ENCODE data around the gene PPP4C.
"Not testable (repeated sequence)": the region's sequence is repeated elsewhere in the genome, so short reads cannot be mapped to it uniquely, and the experiment has no call there.

PPP4C gene

GRCh38 chr16:30113031-30113710 is 37.4 kb downstream of the PPP4C start, which contains the start of gene GDPD3:
Gene GDPD3, minus strand, starts transcription at chr16:30113537. Its CDS starts 59 bp downstream, at chr16:30113478.
- Mint-ChIP-seq H3K27ac (peak within 1 kb of the TSS; percentile 57), H3K4me1 (ENCODE audit: low read depth) (peaks cover 3% of the 10 kb centered on the region), H3K9me3 (no peaks in the 10 kb centered on the region), H3K36me3 (ENCODE audit: low read depth) (peaks cover 16% of the 10 kb centered on the region), H3K4me3 (no peak within 1 kb of the TSS), H3K27me3 (ENCODE audit: low read depth) (no peaks in the 10 kb centered on the region)
- DNase-seq (ENCODE audit: low spot score): no peak

GRCh38 chr16:30113711-30114333 is 38.0 kb downstream of the PPP4C start:
- DNase-seq (ENCODE audit: low spot score): no peak
- no peak overlapping the region for H3K4me3 Mint-ChIP-seq
- H3K27ac Mint-ChIP-seq: no peak overlapping the region
- H3K36me3 Mint-ChIP-seq (ENCODE audit: low read depth): peaks cover 17% of the 10 kb centered on the region
- no peaks in the 10 kb centered on the region for H3K27me3 Mint-ChIP-seq (ENCODE audit: low read depth)
- H3K9me3 Mint-ChIP-seq: no peaks in the 10 kb centered on the region
- H3K4me1 Mint-ChIP-seq (ENCODE audit: low read depth): peaks cover 3% of the 10 kb centered on the region

- no peak for DNase-seq (ENCODE audit: low spot score)
- Mint-ChIP-seq H3K36me3 (ENCODE audit: low read depth) (peaks cover 18% of the 10 kb centered on the region), H3K27ac (no peak overlapping the region), H3K9me3 (no peaks in the 10 kb centered on the region), H3K4me1 (ENCODE audit: low read depth) (peaks cover 3% of the 10 kb centered on the region), H3K27me3 (ENCODE audit: low read depth) (no peaks in the 10 kb centered on the region), H3K4me3 (no peak overlapping the region)
Observed at GRCh38 chr16:30114411-30114810, 38.6 kb downstream of the PPP4C start.

- H3K27me3 Mint-ChIP-seq (ENCODE audit: low read depth); H3K9me3 Mint-ChIP-seq; H3K4me1 Mint-ChIP-seq (ENCODE audit: low read depth); H3K4me3 Mint-ChIP-seq; DNase-seq (ENCODE audit: low spot score): not testable (repeated sequence)
- peak overlapping the region; percentile 26 for H3K27ac Mint-ChIP-seq
- peaks cover 20% of the 10 kb centered on the region for H3K36me3 Mint-ChIP-seq (ENCODE audit: low read depth)
Observed at GRCh38 chr16:30114833-30115232, 39.0 kb downstream of the PPP4C start.

GRCh38 chr16:30115238-30115637 is 39.4 kb downstream of the PPP4C start:
- peaks cover 3% of the 10 kb centered on the region for H3K4me1 Mint-ChIP-seq (ENCODE audit: low read depth)
- DNase-seq (ENCODE audit: low spot score): no peak
- H3K27me3 Mint-ChIP-seq (ENCODE audit: low read depth): no peaks in the 10 kb centered on the region
- no peaks in the 10 kb centered on the region for H3K9me3 Mint-ChIP-seq
- H3K4me3 Mint-ChIP-seq: no peak overlapping the region
- H3K27ac Mint-ChIP-seq: peak overlapping the region; percentile 26
- peaks cover 20% of the 10 kb centered on the region for H3K36me3 Mint-ChIP-seq (ENCODE audit: low read depth)

GRCh38 chr16:30116291-30117207 is 40.8 kb downstream of the PPP4C start:
- Mint-ChIP-seq H3K9me3 (no peaks in the 10 kb centered on the region), H3K4me3 (no peak overlapping the region), H3K4me1 (ENCODE audit: low read depth) (peaks cover 8% of the 10 kb centered on the region), H3K36me3 (ENCODE audit: low read depth) (peaks cover 14% of the 10 kb centered on the region), H3K27me3 (ENCODE audit: low read depth) (no peaks in the 10 kb centered on the region), H3K27ac (no peak overlapping the region)
- DNase-seq (ENCODE audit: low spot score): no peak

- H3K4me3 Mint-ChIP-seq: no peak overlapping the region
- H3K36me3 Mint-ChIP-seq (ENCODE audit: low read depth): peaks cover 11% of the 10 kb centered on the region
- H3K4me1 Mint-ChIP-seq (ENCODE audit: low read depth): peaks cover 10% of the 10 kb centered on the region
Observed at GRCh38 chr16:30117768-30118167, 42.0 kb downstream of the PPP4C start.

GRCh38 chr16:30119428-30119827 is 43.6 kb downstream of the PPP4C start:
- H3K4me1 Mint-ChIP-seq (ENCODE audit: low read depth): peaks cover 10% of the 10 kb centered on the region
- peaks cover 8% of the 10 kb centered on the region for H3K36me3 Mint-ChIP-seq (ENCODE audit: low read depth)
- no peaks in the 10 kb centered on the region for H3K9me3 Mint-ChIP-seq
- peak overlapping the region; percentile 41 for H3K27ac Mint-ChIP-seq
- DNase-seq (ENCODE audit: low spot score): no peak
- no peak overlapping the region for H3K4me3 Mint-ChIP-seq
- no peaks in the 10 kb centered on the region for H3K27me3 Mint-ChIP-seq (ENCODE audit: low read depth)

More at GRCh38 chr16:30117768-30118167, 42.0 kb downstream of the PPP4C start:
- H3K9me3 Mint-ChIP-seq: no peaks in the 10 kb centered on the region
- DNase-seq (ENCODE audit: low spot score): no peak
- H3K27ac Mint-ChIP-seq: no peak overlapping the region
- H3K27me3 Mint-ChIP-seq (ENCODE audit: low read depth): no peaks in the 10 kb centered on the region

- H3K36me3 Mint-ChIP-seq (ENCODE audit: low read depth): peaks cover 8% of the 10 kb centered on the region
- peak overlapping the region; percentile 44 for H3K4me3 Mint-ChIP-seq
- no peaks in the 10 kb centered on the region for H3K9me3 Mint-ChIP-seq
- peaks cover 10% of the 10 kb centered on the region for H3K4me1 Mint-ChIP-seq (ENCODE audit: low read depth)
- no peaks in the 10 kb centered on the region for H3K27me3 Mint-ChIP-seq (ENCODE audit: low read depth)
- DNase-seq (ENCODE audit: low spot score): no peak
- H3K27ac Mint-ChIP-seq: peak overlapping the region; percentile 76
Observed at GRCh38 chr16:30120340-30121105, 44.7 kb downstream of the PPP4C start.

- Mint-ChIP-seq H3K27me3 (ENCODE audit: low read depth) (no peaks in the 10 kb centered on the region), H3K4me1 (ENCODE audit: low read depth) (peaks cover 10% of the 10 kb centered on the region), H3K36me3 (ENCODE audit: low read depth) (peaks cover 8% of the 10 kb centered on the region), H3K4me3 (peak overlapping the region; percentile 87), H3K9me3 (no peaks in the 10 kb centered on the region), H3K27ac (peak overlapping the region; percentile 84)
- DNase-seq (ENCODE audit: low spot score): no peak
Observed at GRCh38 chr16:30121741-30122571, 46.2 kb downstream of the PPP4C start.

- Mint-ChIP-seq H3K27ac (peak overlapping the region; percentile 84), H3K36me3 (ENCODE audit: low read depth) (peaks cover 8% of the 10 kb centered on the region), H3K4me1 (ENCODE audit: low read depth) (peaks cover 10% of the 10 kb centered on the region), H3K27me3 (ENCODE audit: low read depth) (no peaks in the 10 kb centered on the region), H3K4me3 (peak overlapping the region; percentile 87), H3K9me3 (no peaks in the 10 kb centered on the region)
- DNase-seq (ENCODE audit: low spot score): no peak
Observed at GRCh38 chr16:30122604-30123160, 46.9 kb downstream of the PPP4C start.

- peaks cover 12% of the 10 kb centered on the region for H3K4me1 Mint-ChIP-seq (ENCODE audit: low read depth)
- H3K9me3 Mint-ChIP-seq: peaks cover 3% of the 10 kb centered on the region
- H3K27ac Mint-ChIP-seq: no peak overlapping the region
- no peak overlapping the region for H3K4me3 Mint-ChIP-seq
- no peaks in the 10 kb centered on the region for H3K27me3 Mint-ChIP-seq (ENCODE audit: low read depth)
- H3K36me3 Mint-ChIP-seq (ENCODE audit: low read depth): no peaks in the 10 kb centered on the region
- no peak for DNase-seq (ENCODE audit: low spot score)
Observed at GRCh38 chr16:30124985-30125379, 49.2 kb downstream of the PPP4C start.
